Measurements from ENCODE around the gene CORO1C.

The CORO1C gene

DNA sequence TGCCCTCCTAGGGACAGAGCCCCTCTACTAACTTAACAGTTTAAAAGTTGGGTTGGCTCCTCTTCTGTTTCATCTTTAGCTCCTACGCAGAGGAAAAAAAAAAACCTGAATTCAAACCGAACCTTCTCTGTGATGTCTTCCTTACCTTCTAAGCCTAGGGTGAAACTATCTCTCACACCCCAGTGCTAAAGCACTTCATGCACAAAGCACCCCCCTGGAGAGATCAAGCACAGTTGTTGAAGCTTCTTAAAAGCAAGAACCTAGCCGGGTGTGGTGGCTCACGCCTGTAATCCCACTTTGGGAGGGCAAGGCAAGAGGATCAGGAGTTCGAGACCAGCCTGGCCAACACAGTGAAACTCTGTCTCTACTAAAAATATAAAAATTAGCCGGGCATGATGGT, 37.6 kb downstream of the CORO1C start:
- DNase-seq: no peak

DNA sequence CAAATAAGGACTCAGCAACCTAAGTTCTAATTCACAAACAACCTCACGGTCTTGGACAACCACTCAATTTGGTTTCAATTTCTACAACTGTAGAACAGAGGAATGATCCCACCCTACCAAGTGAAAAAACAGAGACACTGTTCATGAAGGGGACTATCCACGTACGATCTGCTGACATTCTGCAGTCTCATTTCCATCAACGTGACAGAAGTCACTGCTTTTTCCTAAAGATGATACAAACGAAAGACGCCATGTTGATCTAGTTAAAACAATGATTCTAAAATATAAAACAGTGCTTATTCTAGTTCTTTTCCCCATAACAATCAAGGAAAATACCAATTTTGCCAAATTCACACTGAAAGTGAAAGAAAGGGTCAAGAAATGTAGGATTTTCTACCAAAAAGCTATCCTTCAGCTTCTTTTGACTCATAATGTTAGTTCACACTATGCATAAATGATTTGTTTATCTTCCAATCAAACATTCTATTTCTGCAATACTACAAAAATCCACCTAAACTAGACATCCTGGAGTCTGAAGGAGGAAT, 38.1 kb downstream of the CORO1C start:
- DNase-seq: no peak

DNA sequence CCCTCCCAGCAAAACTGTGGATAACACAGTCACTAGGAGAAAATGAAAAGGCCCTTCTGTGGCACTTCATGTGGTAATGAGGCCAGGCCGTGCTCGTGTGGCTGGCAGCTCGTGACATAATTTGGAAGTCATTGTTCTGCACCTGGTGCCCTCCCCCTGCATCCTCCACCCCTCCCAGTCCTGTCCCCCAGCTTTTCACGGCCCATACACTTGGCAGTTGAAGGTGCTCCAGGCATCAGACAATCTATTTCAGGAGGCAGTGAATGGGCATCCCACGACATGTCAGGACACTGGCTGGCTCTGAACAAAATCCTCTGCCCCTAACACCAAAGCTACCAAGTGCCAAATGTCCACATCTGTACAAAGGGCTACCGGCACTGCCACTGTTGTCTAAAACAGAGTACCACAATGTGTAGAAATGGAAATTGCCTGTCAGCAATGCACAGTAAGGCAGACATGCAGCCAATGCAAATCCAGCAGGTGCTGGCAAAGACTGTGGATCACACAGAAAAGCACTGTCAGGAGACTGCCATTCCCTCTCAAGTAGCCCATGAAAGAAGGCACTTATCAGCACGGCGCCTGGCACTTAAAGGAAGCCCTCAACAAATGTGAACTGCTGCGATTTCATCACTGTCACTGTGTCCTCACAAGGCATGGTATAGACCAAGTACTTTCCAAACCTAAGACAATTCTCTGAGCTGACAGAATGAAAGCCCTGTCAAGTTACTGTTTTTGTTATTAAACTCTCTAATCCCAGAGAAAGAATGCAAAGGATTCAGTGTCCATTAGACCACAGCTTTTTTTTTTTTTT, 39.1 kb downstream of the CORO1C start:
- peak; percentile 90 for DNase-seq

DNA sequence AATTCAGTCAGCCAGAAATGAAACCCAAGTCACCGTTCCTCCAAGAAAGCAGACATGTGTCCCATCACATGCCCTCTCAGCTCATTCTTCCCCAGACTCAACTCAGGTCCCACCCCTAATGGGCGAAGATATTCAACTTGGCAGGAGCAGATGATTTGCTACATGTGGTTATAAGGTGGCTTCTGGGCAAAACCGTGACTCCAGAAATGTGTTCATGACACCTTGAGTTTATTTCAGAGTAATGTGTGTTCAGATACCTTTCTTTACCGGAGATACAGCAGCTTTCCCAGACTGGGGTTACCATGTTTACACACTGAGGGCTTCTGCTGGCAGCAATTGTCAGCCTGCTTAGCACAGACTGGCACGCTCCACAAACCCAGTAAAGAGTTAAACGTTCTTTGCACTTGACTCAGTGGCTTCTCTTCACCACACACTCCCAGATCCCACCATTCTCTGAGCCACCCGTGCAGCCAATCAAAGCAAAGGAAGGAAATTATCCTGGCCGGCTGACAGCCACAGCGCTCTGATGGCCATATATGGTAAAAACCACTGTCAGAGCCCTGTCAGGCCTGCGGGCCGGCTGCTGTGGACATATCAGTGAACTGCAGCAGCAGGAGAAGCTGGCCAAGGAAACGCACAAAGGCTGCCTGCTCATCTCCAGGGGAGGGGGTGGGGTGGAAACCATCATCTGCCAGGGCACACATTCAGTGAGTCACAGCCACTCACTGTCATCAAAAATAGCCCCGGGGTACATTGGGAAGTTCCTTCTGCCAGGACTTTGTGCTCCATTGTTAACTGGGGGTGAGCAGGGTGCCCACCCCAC, 39.9 kb downstream of the CORO1C start:
- DNase-seq: peak; percentile 97

DNA sequence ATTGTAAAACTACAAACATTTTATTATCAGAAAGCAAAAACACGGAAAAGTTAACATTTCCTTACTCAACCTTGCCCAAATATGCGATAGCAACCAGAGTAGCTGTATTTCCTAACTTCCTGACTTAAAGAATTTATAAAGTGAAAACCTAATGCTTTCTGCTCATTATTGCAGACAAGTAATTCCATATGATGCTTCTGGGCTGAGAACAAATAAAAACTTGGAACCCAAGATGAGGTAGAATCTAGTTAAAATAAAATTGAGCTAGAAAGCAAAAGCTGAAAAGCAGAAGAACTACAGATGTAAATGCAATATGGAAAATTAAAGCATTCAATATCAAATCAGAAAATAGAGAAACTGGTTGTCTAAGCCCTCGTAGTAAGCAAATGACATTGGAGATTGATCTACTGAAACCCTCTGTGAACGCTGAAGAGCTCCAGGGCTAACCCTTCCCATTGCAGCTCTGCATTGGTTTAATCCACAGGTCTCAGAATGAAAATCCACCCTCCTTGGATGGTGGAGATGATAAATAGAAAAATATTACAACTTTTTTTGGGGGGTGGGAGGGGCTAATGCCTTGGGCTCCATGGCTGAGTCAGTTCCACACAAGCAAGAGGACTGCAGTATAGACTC, 40.7 kb downstream of the CORO1C start:
- DNase-seq: no peak

DNA sequence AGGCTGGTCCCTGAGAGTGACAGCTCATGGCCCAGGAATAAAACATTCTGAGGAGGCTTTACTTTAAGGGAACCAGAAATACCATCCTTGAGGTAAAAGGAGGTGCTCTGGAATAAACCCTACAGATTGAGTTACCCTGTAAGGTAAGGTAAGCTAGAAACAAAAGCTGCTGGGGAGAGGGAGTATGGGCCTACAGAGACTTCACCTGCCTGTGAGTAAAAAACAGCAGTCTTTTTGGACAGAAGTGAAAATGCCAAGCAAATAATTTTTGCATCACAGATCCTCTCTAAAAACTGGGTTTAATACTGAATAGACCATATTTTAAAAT, 41.2 kb downstream of the CORO1C start:
- DNase-seq: no peak

DNA sequence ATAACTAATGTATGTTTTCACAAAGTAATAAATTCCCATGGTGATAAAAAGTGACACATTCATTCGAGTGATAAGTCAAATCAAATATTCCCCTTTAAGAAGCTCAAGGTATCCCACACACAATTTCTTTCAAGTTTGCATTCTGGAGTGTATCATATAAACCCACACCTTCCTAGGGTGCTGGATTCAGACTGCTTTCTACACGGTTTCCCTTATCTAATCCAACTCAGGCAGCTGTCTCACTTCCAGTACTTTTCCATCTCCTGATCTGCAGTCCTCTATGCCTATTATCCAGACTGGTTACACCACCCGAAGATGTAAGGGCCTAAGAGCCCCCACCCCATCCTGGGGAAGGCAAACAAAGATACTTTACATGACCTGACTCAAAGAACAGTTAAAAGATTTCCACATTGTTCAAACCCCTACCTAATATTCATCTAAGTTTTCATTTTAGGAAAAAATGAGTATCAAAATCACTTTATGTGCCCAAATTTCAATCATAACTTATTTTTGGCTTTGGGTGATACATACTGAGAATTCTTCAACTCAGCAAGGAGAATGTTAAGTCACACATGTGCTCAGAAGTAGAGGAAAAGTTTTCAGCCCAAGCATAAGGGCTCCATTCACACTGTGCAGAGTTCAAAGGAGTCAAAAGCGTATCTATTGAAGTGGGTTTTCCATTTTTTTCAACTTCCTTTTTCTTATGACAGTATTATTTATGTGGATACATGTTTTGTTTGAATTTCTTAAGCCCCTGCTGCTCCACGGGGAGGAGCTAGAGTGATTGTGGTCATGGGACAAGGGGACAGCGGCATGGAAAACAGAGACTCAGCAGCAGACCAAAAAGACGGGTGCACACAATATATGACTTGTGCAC, 41.8 kb downstream of the CORO1C start:
- DNase-seq: no peak

DNA sequence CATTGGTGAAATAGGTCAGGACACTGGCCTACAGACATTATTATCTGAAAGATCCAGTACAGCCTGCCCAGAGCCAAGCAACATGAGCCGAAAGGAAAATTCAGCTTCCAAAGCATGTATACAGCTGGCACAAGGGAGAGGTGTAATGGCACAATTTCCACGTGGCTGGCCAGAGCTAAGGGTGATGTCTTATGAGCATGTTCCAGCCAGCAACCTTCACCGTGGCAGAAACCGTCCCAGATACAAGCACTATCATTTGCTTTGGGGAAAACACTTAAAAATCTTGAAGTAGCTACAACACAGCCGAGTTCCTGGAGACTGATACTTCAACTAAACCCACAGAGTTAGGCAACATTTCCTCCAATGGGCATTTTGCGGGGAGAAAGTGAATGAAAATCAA, 44.5 kb downstream of the CORO1C start:
- DNase-seq: no peak

DNA sequence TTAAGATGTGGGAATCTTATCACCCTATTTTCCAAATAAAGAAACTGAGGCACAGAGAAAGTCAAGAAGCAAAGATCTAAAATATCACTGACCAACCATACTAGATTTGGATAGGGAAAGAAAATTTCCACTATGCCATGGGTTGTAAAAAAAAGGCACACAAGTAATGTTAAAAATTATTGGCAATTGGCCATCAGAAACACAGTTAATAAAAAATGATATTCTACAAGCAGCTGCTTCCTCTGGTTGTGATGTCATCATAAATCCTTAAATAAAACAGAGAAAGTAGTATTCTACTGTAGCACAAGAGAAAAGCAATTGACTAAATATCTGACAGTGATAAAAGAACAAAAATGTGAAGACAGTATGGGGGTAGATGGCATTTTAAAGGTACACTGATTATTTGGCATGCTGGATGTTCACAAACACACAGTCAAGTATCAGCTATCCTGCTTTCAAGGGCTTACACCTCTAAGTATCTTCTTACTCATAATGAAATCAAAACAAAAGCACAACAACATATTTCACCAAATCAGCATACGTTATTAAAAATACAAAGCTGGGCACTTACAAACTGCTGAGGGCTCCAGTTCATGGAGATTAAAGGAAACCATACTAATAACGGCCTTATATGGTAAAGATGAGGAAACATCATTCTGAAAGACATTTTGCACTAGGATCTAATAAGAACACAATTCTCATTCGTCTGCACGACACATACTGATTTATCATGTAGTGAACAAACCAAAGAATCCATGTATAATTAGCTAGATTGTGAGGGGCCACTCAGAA, 45.7 kb downstream of the CORO1C start:
- peak; percentile 52 for DNase-seq

DNA sequence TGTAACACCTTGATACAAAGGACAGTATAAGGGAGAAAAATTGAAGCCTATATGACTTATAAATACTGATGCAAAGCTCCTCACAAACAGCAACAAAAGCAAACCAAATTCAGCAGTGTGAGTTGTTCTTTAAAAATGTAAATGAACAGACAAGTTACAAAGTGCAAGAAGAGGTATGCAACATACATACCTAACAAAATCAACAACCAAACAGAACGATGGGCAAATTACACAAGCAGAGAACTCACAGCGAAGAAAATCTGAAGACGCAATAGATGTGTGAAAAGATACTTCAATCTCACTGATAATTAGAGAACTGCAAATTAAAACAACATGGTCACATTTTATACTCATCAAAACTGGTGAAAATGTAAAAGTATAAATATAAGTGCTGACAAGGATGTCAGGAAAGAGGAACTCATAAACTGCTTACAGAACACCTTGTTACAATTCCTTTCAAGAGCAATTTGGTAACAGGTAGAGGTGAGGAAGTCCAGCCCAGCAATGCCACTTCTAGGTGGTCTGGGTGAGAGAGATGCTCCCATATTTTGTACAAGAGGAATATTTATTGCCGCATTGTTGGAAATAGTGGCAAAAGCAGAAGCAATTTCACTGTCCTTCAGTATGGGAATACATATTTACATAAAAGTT, 47.3 kb downstream of the CORO1C start:
- no peak for DNase-seq

DNA sequence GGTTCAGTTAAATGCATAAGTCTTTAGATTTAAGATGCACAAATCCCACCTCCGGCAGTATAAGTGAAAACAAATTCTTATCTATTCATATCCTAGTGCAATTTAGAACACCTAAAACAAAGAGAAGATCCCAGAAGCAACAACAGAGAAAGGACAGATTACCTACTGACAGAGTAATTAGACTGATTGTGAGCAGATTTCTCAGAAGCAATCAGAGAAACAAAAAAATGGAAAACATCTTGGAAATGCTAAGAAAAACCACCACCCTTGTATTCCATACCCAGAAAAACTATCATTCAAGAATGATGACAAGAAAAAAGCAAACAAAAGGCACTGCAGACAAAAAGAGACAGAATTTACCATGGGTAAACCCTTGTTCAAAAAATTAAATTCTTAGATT, 50.0 kb downstream of the CORO1C start:
- DNase-seq: no peak

DNA sequence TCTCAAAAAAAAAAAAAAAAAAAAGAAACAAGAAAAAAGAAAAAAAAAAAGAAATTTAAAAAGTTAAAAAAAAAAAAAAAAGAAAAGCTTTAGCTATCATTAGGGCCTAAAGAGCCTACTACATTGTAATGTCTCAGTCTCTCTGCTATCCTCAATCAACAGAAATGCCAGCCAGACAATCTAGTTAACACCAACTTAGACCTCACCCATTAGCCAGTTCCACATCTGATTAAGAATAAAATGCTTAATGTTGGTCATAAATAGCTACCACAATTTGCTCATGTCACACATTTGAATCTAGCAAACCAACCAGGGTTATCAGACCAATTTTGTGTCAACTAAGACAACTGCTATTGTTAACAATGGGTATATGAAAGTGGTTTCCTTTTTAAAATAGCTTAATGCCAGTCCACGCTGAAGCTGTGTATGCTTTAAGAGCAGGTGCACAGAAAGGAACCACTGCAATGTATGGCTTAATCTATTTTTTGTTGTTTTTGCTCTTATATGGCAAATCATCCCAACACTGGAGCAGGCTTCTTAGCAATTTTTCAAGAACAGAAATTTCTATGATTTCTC, 52.1 kb downstream of the CORO1C start:
- DNase-seq: no peak

DNA sequence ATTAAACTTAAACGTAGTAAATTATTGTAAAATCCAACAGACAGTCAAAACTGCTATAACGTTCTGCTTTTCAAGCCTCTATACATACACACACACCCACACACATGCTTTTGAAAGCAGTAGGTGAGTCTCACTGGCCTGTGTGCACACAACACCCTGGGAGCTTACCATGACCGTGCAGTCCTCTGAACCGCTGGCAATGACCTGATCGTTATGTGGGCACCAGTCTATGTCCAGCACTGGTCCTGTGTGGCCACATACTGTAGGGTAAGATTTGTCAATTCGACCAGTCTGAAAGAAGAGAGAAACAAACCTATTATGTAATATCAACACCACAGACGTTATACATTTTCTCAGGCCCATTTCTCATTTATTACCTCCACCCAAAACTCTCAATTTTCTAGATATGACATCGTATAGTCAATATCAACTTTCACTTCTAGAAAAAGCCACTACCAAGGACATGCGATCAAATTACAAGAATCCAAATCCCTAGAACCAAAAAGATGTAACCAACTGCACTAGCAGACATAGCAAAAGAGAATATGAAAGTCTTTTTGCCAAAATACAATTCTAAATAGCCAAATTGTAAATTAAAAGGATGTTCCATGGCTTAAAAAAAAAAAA, 53.1 kb downstream of the CORO1C start:
- DNase-seq: no peak

DNA sequence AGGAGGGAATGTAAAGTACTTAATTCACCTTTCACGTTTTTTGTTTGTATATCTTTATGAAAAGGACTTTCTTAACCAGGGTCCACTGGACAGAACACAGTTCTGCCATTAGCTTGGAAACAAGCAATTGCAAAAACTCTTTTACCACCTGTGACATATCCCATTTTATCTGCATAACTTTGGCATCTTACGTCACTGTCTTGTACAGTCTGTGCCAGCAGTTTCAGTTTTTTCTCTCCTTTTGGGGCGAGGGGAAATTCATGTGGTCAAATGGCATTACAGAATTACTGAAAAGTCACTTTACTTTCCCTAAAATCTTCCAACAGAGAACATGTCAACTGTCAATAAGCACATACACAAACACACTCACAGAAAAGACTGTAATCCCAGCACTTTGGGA, 53.9 kb downstream of the CORO1C start:
- no peak for DNase-seq

DNA sequence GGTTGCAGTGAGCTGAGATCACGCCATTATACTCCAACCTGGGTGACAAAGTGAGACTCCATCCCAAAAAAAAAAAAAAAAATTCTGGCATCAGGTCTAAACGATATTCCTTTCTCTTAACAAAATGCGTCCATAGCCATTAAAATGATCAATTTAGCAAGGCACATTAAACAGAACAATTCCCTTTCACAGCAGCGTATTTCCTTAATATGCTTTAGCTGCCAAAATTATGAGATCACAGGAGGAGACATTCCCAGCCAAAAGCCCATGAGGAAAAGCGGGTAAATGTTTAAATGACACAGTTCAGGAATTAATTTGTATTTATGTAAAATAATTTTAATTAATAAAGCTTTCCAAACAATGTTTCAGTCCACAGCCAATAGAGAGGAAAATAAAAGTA, 54.6 kb downstream of the CORO1C start:
- DNase-seq: no peak

DNA sequence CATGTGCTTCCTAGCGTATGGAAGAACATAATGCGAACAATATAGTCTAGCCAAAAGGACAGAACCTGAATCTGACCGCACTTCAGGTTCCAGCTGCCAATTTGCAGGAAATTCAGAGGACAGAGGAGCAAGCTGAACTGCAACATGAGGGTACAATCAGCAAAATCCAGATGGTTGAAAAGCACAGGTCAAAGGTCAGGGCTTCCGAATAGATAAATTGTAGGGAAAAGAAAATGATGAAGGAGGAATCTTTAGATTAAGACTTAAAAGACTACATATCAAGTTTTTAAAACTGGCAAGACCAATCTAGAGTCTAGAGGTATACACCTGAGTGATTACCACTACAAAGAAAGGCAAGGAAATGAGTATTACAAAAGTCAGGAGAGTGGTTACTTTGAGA, 55.5 kb downstream of the CORO1C start:
- no peak for DNase-seq

DNA sequence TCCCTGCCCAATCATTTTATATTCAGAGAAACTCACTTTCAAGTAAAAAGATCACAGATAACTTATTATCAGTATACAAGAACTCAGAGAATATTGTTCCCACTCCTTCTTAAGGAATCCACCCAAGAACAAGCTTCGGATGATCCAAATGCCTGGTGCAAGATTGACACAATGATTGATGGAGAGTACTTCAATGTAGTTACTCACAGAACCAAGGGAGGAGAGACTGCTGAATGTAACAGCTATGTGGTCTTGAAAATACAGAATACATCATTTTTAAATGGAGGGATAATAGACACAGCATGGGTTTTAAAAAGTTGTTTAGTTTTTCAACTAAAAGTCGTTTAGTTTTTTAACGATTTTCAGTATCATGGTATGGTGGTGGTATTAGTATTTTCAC, 59.3 kb downstream of the CORO1C start:
- DNase-seq: no peak

DNA sequence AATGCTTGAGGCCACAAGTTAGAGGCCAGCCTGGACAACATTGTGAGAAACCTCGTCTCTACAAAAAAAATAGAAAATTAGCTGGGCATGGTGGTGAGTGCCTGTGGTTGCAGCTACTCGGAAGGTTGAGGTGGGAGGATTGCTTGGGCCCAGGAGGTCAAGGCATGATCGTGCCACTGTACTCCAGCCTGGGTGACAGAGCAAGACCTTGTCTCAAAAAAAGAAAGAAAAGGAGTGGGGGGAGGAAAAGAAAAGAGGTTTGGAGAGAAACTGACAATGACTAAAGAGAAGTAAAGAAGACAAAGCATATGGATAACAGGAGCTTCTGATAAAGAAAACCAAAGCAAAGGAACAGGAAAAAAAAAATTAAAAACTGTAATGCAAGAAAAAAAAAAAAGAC, 60.2 kb downstream of the CORO1C start:
- DNase-seq: no peak

DNA sequence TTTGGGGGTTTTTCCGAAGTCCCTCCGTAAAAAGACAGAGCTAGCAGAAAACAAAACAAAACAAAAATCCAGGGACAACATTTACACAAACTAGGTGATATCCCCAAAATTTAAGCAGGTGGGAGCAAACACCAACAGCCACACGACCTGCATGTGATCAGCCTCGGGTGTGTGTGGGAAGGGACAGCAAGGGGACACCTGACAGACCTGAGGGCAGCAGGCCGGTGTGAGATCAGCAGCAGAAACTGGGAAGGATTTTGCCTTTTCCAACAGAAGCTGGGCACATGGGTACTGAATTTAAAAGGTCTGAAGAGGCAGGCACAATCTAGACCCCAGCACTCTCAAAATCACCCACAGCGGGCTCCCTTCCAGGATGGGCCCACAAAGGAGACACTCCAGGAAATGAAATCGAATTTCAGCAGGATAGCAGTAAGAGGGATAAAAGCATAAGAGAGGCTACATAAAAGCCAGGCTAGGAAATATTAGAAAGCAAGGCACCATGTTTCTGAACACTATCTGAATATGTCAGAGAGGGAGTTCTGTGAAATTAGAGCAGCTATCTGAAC, 61.2 kb downstream of the CORO1C start:
- peak; percentile 52 for DNase-seq

DNA sequence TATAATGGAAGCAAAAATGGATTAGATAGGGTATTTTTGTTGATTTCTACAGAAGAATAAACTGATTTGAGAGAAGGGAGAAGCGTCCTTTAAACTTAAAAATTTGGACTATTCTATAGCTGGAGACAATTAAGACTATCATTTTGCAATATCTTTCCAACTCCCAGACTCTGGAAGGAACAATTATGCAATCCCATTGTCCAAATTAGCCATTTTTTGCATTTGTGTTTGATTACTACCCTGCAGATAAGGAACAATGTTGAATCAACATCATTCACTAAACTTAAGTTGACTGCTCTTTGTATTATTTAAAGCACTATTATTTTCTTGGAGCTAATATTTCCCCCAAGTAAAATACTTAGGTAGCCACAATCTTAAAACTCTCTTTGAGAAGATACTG, 62.8 kb downstream of the CORO1C start:
- no peak for DNase-seq
